Measurements from ENCODE around the gene CAMK1D.

DNA sequence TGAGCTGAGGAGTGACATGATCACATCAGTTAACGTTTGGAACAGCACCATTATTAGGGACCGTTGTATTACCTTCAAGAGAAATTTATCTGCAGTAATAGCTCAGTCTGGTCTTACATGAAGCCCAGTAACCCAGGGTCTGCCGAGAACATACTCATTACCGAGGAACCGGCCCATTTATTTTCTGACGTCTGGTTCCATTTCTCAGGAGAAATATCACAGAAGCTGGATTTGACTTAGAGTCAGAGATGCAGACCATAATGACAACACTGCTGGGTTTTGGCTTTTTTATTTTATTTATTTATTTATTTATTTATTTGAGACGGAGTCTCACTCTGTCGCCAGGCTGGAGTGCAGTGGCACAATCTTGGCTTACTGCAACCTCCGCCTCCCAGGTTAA, 489.0 kb downstream of the CAMK1D start:
- TF ChIP-seq, protein P1, sequence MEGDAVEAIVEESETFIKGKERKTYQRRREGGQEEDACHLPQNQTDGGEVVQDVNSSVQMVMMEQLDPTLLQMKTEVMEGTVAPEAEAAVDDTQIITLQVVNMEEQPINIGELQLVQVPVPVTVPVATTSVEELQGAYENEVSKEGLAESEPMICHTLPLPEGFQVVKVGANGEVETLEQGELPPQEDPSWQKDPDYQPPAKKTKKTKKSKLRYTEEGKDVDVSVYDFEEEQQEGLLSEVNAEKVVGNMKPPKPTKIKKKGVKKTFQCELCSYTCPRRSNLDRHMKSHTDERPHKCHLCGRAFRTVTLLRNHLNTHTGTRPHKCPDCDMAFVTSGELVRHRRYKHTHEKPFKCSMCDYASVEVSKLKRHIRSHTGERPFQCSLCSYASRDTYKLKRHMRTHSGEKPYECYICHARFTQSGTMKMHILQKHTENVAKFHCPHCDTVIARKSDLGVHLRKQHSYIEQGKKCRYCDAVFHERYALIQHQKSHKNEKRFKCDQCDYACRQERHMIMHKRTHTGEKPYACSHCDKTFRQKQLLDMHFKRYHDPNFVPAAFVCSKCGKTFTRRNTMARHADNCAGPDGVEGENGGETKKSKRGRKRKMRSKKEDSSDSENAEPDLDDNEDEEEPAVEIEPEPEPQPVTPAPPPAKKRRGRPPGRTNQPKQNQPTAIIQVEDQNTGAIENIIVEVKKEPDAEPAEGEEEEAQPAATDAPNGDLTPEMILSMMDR (IDR thresholded peaks at IDR 0.05) = no peak
- TF ChIP-seq POLR2A (IDR thresholded peaks at IDR 0.05) = no peak

All from right lobe of liver (tissue), 4 donors.